Right lobe of liver (tissue), 6 donors: ENCODE measurements around the gene IRF5. TPM values are rescaled to one million over a fixed set of nuclear protein-coding genes. Genes with fewer than 3 reads are reported as not detected.
A peak's percentile ranks its signal among the peaks of the same experiment; 100 is the strongest.
"Not testable (repeated sequence)": the region's sequence is repeated elsewhere in the genome, so short reads cannot be mapped to it uniquely, and the experiment has no call there.

ENCODE experiments used
- ATAC-seq, 4 donors: fragments of 200-7000 bp; cut with Tn5 transposase; one replicate each; pipeline ENCODE4 v1.9.1; 2020; ENCODE audit warnings: mild to moderate bottlenecking in 4 of 4, moderate library complexity in 4 of 4
- DNase-seq, 3 donors: peaks; one replicate each; pipeline ENCODE4 v3.0.0-alpha.2; 2020
- H3K27ac ChIP-seq, 3 donors: fragments of 200-600 bp; one replicate each; pipeline ENCODE4 v1.8.0; 2022
- H3K27me3 ChIP-seq, 2 donors: fragments of 200-600 bp; one replicate each; pipeline ENCODE4 v1.8.0; 2022
- H3K36me3 ChIP-seq, 4 donors: fragments of 200-600 bp; sonication (generic) in 1 of 4; one replicate each; pipeline versions ENCODE4 v1.5.1 to v1.8.0; 2017 to 2022; ENCODE audit warnings: control low read depth in 1 of 4
- H3K4me1 ChIP-seq, 4 donors: fragments of 200-600 bp; sonication (generic) in 1 of 4; one replicate each; pipeline versions ENCODE4 v1.5.1 to v1.8.0; 2017 to 2022; ENCODE audit warnings: control low read depth in 1 of 4
- H3K4me3 ChIP-seq, 3 donors: fragments of 200-600 bp; one replicate each; pipeline ENCODE4 v1.8.0; 2022
- H3K9me3 ChIP-seq, 4 donors: fragments of 200-600 bp; sonication (generic) in 1 of 4; one replicate each; pipeline versions ENCODE4 v1.5.1 to v1.8.0; 2017 to 2022; ENCODE audit warnings: control low read depth in 1 of 4
- CTCF ChIP-seq, 4 donors: fragments of 200-600 bp in 3 of 4; fragments of 450-650 bp in 1 of 4; IDR thresholded peaks; one replicate each; pipeline versions ENCODE4 v1.5.1 to v1.8.0; 2016 to 2022; ENCODE audit warnings: antibody characterized with exemption in 4 of 4, mild to moderate bottlenecking in 2 of 4
- POLR2A ChIP-seq: fragments of 450-650 bp; IDR thresholded peaks from one replicate; pipeline ENCODE4 v1.6.1; 2017; ENCODE audit warnings: antibody characterized with exemption, mild to moderate bottlenecking
- WGBS: methylation state at CpG from one replicate; pipeline ENCODE4 v1.1.6; 2018; ENCODE audit warnings: low coverage, low lambda C conversion rate; ENCODE audit not compliant: insufficient coverage; ENCODE audit errors: missing lambda C conversion rate; 5-methylcytosine and 5-hydroxymethylcytosine counted together
- intact Hi-C, 2 donors: fragments of 100-400 bp; cut with DNase I; formaldehyde crosslinking; loops; one replicate each; pipeline versions ENCODE4 v1.11.2 to v1.14.1; 2022
- small RNA-seq, 2 experiments: library from RNA; depleted of rRNA; stranded (forward); fragments of <200 nt; gene quantifications; one replicate each; pipeline ENCODE3, GENCODE V24; 2016
- total RNA-seq, 6 experiments: library from RNA; depleted of rRNA in 2 of 6; stranded (reverse); fragments of >200 nt in 2 of 6; fragmentation: NEBNext Ultra II Directional in 3 of 6; extraction: Animal tissue kit (Norgen Biotek cat#: 25700) in 3 of 6; gene quantifications; one replicate each; pipeline versions ENCODE4 v1.1.0 to v1.2.4, GENCODE V29; 2016 to 2023
- donor health status: DM: no; HTN: yes; CAD: no.
- donor health status: DM: no; HTN: no; CAD: no.
- donor health status: DM: no; HTN: no; CAD: no.
- donor health status: DM: no; HTN: yes; CAD: no.
- donor health status: DM: no; HTN: yes; CAD: no.

The IRF5 gene
- total RNA-seq, 6 experiments from 2014 or later = 4.6 to 8.9 (median 6.4) TPM

GRCh38 chr7:128989961-128990360 lies 52.2 kb downstream of the IRF5 start:
- DNase-seq (no peak), ATAC-seq (no peak)
- TF ChIP-seq CTCF (IDR thresholded peaks at IDR 0.05) = no peak
- no peak for TF ChIP-seq POLR2A
- intact Hi-C loops = no loop called here
- H3K4me3 ChIP-seq = no peak overlapping the region
- no peaks in the 10 kb centered on the region for H3K4me1 ChIP-seq
- WGBS = 83% methylated on average over 7 of the region's 9 CpGs
- H3K27ac ChIP-seq = no peak overlapping the region
- peaks cover 0 to 56% (median 17%) of the 10 kb centered on the region in 4 donors for H3K36me3 ChIP-seq
- H3K9me3 ChIP-seq = no peaks in the 10 kb centered on the region
- no peaks in the 10 kb centered on the region for H3K27me3 ChIP-seq

GRCh38 chr7:128993419-128993818 lies 55.7 kb downstream of the IRF5 start:
- Histone ChIP-seq H3K4me1 (no peaks in the 10 kb centered on the region), H3K27me3 (no peaks in the 10 kb centered on the region), H3K27ac (no peak overlapping the region), H3K9me3 (no peaks in the 10 kb centered on the region), H3K36me3 (peaks cover 0 to 52% (median 21%) of the 10 kb centered on the region in 4 donors), H3K4me3 (no peak overlapping the region)
- intact Hi-C loops = no loop called here
- ATAC-seq (no peak), DNase-seq (no peak)
- TF ChIP-seq POLR2A (no peak), CTCF (IDR thresholded peaks at IDR 0.05) (no peak)
- 100% methylated on average over 2 of the region's 2 CpGs for WGBS

- DNase-seq, H3K4me3 ChIP-seq, H3K27ac ChIP-seq, H3K9me3 ChIP-seq, H3K27me3 ChIP-seq, intact Hi-C loops, H3K4me1 ChIP-seq: not testable (repeated sequence)
- 73% methylated on average over 8 of the region's 8 CpGs for WGBS
- peaks cover 0 to 57% (median 18%) of the 10 kb centered on the region in 4 donors for H3K36me3 ChIP-seq
- ATAC-seq = peak in 1 of 4 donors; percentile 53
Measured at GRCh38 chr7:128994560-128994959, 56.8 kb downstream of the IRF5 start.

GRCh38 chr7:128997181-128997580 lies 59.5 kb downstream of the IRF5 start:
- intact Hi-C loops = no loop called here
- TF ChIP-seq CTCF (IDR thresholded peaks at IDR 0.05) (no peak), POLR2A (no peak)
- 95% methylated on average over 5 of the region's 5 CpGs for WGBS
- ATAC-seq = no peak
- H3K4me3 ChIP-seq = no peak overlapping the region
- no peak overlapping the region for H3K27ac ChIP-seq
- H3K4me1 ChIP-seq = no peaks in the 10 kb centered on the region
- peaks cover 0 to 52% (median 25%) of the 10 kb centered on the region in 4 donors for H3K36me3 ChIP-seq
- no peaks in the 10 kb centered on the region for H3K27me3 ChIP-seq
- H3K9me3 ChIP-seq = no peaks in the 10 kb centered on the region
- no peak for DNase-seq

Small RNAs within 50 kb of the gene (small RNA-seq; reads per million reads assigned to genes)
- gene RN7SL306P = 0 to 0.10 reads per million in 2 experiments

Other genes starting within 250 kb of the IRF5 start
- gene CALU, start 198.6 kb upstream of the IRF5 start, total RNA-seq = 10 to 100 TPM; 25.4 to 48.3 (median 42.1) TPM
- gene OPN1SW, start 162.1 kb upstream of the IRF5 start, total RNA-seq = not detected
- under 1 TPM in 4 of 6 experiments, not detected in 2; 0.16 to 0.70 (median 0.20) TPM for gene CCDC136, start 146.0 kb upstream of the IRF5 start, total RNA-seq
- 1 to 10 TPM in 2 of 6 experiments, under 1 TPM in 4; 0.27 to 5.1 (median 0.74) TPM for gene FLNC, start 107.5 kb upstream of the IRF5 start, total RNA-seq
- 10 to 100 TPM; 26.9 to 72.0 (median 38.9) TPM for gene ATP6V1F, start 75.1 kb upstream of the IRF5 start, total RNA-seq
- under 1 TPM in 4 of 6 experiments, not detected in 2; 0.10 to 0.22 (median 0.12) TPM for gene KCP, start 27.2 kb upstream of the IRF5 start, total RNA-seq
- gene TNPO3, start 117.2 kb downstream of the IRF5 start, total RNA-seq = 10 to 100 TPM; 15.2 to 30.2 (median 22.2) TPM
- gene TSPAN33, start 206.8 kb downstream of the IRF5 start, total RNA-seq = 10 to 100 TPM in 5 of 6 experiments, 1 to 10 TPM in 1; 9.0 to 34.1 (median 23.2) TPM